Heart left ventricle (tissue), 13 donors: ENCODE results near the gene FAM53C.

Source experiments
- POLR2A ChIP-seq, 2 donors: fragments of 450-650 bp; IDR thresholded peaks; one replicate each; pipeline ENCODE4 v1.6.1; 2017; ENCODE audit warnings: antibody characterized with exemption in 2 of 2, mild to moderate bottlenecking in 2 of 2, moderate library complexity in 2 of 2
- TF ChIP-seq, protein P1 (sequence below), 12 donors: fragments of 200-600 bp; sonication (generic) in 4 of 12; IDR thresholded peaks; one replicate each; pipeline versions ENCODE4 v1.5.0 to v1.8.0; 2018 to 2022; ENCODE audit warnings: antibody characterized with exemption in 12 of 12, mild to moderate bottlenecking in 5 of 12
- donor health status: ischemic (EF 13 %, LVEDD 7.1; RV severe dilation, severe dysfunction).
- donor health status: DM: no; HTN: yes; CAD: no.
- donor health status: DM: no; HTN: no; CAD: no.
- donor health status: ischemic (EF 25% LVEDD 6.9; RV normal size, moderate dysfunction).
- donor health status: ischemic (EF 25% LVEDD 5.7; RV mildly dilated, moderate dysfunction).
- donor health status: ischemic (EF 35%, LVEDD 5.7; RV mildly dilated, moderate dysfunction).
- donor health status: nonischemic (EF 11% LVEDD 7.7; RV severe dilation, severe dysfunction).
- donor health status: DM: yes; HTN: yes; CAD: no.
- donor health status: PGD.
- donor health status: ischemic (EF 29% LVEDD 5.4; RV normal size, mild dysfunction).
- donor health status: nonischemic (EF 23%, LVEDD 6.1; RV moderate dilation, normal function).

DNA sequence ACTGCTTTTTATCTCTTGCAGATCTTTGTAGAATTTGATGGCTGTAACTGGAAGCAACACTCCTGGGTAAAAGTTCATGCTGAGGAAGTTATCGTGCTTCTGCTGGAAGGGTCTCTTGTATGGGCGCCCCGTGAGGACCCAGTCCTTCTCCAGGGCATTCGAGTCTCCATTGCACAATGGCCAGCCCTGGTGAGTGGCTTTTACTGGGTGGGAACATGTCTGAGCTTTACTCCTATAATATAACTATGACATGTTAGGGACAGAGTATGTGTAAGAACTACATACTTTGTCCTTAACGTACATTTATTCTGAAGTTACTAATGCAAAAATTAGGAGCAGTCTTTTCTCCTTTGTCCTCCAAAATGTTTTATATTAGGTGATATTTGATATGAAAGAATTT, 34.6 kb downstream of the FAM53C start:
- no peak for TF ChIP-seq POLR2A (IDR thresholded peaks at IDR 0.05)
- TF ChIP-seq, protein P1, sequence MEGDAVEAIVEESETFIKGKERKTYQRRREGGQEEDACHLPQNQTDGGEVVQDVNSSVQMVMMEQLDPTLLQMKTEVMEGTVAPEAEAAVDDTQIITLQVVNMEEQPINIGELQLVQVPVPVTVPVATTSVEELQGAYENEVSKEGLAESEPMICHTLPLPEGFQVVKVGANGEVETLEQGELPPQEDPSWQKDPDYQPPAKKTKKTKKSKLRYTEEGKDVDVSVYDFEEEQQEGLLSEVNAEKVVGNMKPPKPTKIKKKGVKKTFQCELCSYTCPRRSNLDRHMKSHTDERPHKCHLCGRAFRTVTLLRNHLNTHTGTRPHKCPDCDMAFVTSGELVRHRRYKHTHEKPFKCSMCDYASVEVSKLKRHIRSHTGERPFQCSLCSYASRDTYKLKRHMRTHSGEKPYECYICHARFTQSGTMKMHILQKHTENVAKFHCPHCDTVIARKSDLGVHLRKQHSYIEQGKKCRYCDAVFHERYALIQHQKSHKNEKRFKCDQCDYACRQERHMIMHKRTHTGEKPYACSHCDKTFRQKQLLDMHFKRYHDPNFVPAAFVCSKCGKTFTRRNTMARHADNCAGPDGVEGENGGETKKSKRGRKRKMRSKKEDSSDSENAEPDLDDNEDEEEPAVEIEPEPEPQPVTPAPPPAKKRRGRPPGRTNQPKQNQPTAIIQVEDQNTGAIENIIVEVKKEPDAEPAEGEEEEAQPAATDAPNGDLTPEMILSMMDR (IDR thresholded peaks at IDR 0.05) = no peak
